Naive thymus-derived CD8-positive, alpha-beta T cell (primary cell): ENCODE measurements around the gene S100A12. TPM values are rescaled to one million over a fixed set of nuclear protein-coding genes. Genes with fewer than 3 reads are reported as not detected.

ENCODE experiments used
- ATAC-seq, 2 donors: fragments of 150-1000 bp; cut with Tn5 transposase in 1 of 2; sonication (Bioruptor Pico), chemical (Tn5 transposase) in 1 of 2; 1 replicate in 1 of 2; 2 replicates in 1 of 2; pipeline ENCODE4 v1.10.0; 2021; ENCODE audit warnings: mild to moderate bottlenecking in 2 of 2, moderate library complexity in 2 of 2
- POLR2A ChIA-PET: fragments of 350-600 bp; sonication (Branson Sonifier 250); formaldehyde crosslinking; loops from one replicate; lab custom pipeline; 2021; ENCODE audit warnings: antibody characterized with exemption; lab: Charles Lee
- DNase-seq, 10 donors: peaks; one replicate each; pipeline versions ENCODE4 v3.0.0 to v3.0.0-alpha.2; 2020 to 2022
- H3K27ac Mint-ChIP-seq, 10 donors: one replicate each; pipeline ENCODE4 v1.8.0; 2020 to 2022; ENCODE audit warnings: mild to moderate bottlenecking in 10 of 10, mixed read lengths in 10 of 10, moderate library complexity in 4 of 10, inconsistent platforms in 1 of 10
- H3K27me3 Mint-ChIP-seq, 5 donors: one replicate each; pipeline ENCODE4 v1.8.0; 2021 to 2022; ENCODE audit warnings: mixed read lengths in 5 of 5
- H3K36me3 Mint-ChIP-seq, 3 donors: one replicate each; pipeline ENCODE4 v1.8.0; 2020 to 2022; ENCODE audit warnings: mixed read lengths in 3 of 3, mild to moderate bottlenecking in 2 of 3, inconsistent platforms in 1 of 3
- H3K4me1 Mint-ChIP-seq, 4 donors: one replicate each; pipeline ENCODE4 v1.8.0; 2021 to 2022; ENCODE audit warnings: mixed read lengths in 4 of 4
- H3K4me3 Mint-ChIP-seq, 10 donors: one replicate each; pipeline ENCODE4 v1.8.0; 2020 to 2022; ENCODE audit warnings: mild to moderate bottlenecking in 10 of 10, mixed read lengths in 10 of 10, moderate library complexity in 6 of 10, inconsistent platforms in 1 of 10
- H3K9me3 Mint-ChIP-seq, 9 donors: one replicate each; pipeline ENCODE4 v1.8.0; 2020 to 2022; ENCODE audit warnings: mixed read lengths in 9 of 9, mild to moderate bottlenecking in 3 of 9, inconsistent platforms in 1 of 9, moderate library complexity in 1 of 9
- polyA plus RNA-seq, 3 donors: library from polyadenylated mRNA; unstranded; fragments of 300-500 nt; fragmentation: Illumina TruSeq; gene quantifications; one replicate each; pipeline ENCODE4 v1.2.3, GENCODE V29; 2021
- total RNA-seq, 8 experiments: library from RNA in 2 of 8; stranded (reverse) in 2 of 8; gene quantifications; one replicate each; pipeline ENCODE4 v1.2.3 and lab custom pipeline; 2021 to 2026

The S100A12 gene
- total and polyA plus RNA-seq, 5 experiments from 2014 or later = 0.44 to 1.7 TPM; not detected in 3

- Mint-ChIP-seq H3K27me3 (peaks cover 12 to 43% (median 25%) of the 10 kb centered on the region in 5 donors), H3K4me1 (peaks cover 0 to 2% (median 0%) of the 10 kb centered on the region in 4 donors), H3K36me3 (peaks cover 2 to 19% (median 6%) of the 10 kb centered on the region in 3 donors), H3K27ac (no peak overlapping the region), H3K4me3 (no peak overlapping the region), H3K9me3 (peaks cover 0 to 29% (median 16%) of the 10 kb centered on the region in 9 donors)
- DNase-seq (no peak), ATAC-seq (no peak)
- POLR2A ChIA-PET = no interaction called here
Observed at GRCh38 chr1:153379591-153379990, 4.2 kb upstream of the S100A12 start.

DNA sequence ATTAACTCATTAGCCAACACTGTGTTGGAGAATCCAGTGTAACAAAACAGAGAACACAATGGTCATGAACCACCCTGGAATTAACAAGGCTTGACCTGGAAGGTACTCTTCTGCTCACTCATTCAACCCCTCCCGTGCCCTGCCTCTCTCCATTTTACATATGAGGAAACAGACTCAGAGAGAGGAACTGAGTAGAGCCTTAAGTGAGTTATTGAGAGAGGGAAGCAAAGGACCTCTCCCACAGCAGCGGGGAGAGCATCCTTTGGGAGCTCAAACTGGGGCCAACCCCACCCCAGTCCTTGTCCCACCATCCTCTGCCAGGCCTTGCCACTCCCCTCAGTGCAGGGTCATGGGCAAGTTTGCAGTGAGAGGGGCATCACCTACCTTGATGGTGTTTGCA lies 1.4 kb downstream of the S100A12 start:
- peaks cover 0 to 2% (median 0%) of the 10 kb centered on the region in 4 donors for H3K4me1 Mint-ChIP-seq
- peaks cover 9 to 34% (median 25%) of the 10 kb centered on the region in 5 donors for H3K27me3 Mint-ChIP-seq
- H3K36me3 Mint-ChIP-seq = no peaks in the 10 kb centered on the region
- DNase-seq = no peak
- POLR2A ChIA-PET = no interaction called here
- peaks cover 0 to 5% (median 0%) of the 10 kb centered on the region in 9 donors for H3K9me3 Mint-ChIP-seq
- ATAC-seq = no peak
- no peak overlapping the region for H3K4me3 Mint-ChIP-seq
- no peak overlapping the region for H3K27ac Mint-ChIP-seq

GRCh38 chr1:153372571-153372970 lies 2.9 kb downstream of the S100A12 start:
- Mint-ChIP-seq H3K4me3 (no peak overlapping the region), H3K27ac (no peak overlapping the region), H3K27me3 (peaks cover 5 to 25% (median 23%) of the 10 kb centered on the region in 5 donors), H3K9me3 (peaks cover 0 to 5% (median 0%) of the 10 kb centered on the region in 9 donors), H3K36me3 (no peaks in the 10 kb centered on the region), H3K4me1 (peaks cover 0 to 2% (median 0%) of the 10 kb centered on the region in 4 donors)
- DNase-seq (no peak), ATAC-seq (no peak)
- POLR2A ChIA-PET = no interaction called here

GRCh38 chr1:153371231-153371630 lies 4.2 kb downstream of the S100A12 start:
- no peaks in the 10 kb centered on the region for H3K36me3 Mint-ChIP-seq
- DNase-seq = no peak

DNA sequence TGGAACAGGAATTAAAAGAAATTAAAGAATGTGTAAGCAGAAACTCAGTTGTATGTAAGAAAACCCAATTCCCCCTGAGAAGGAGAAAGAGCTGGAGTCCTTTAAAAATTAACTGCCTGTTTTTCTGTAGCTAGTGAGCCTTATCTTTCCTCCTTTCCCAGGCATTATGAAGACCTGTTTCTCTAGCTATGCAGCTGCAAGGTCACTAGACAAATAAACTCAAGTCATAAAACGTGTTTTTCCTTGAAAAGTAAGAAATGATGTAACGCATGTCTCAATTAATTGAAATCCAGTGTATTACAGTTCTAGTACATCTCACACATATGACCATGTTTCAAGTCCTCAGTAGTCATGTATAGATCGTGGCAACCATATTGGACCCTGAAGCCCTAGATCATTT lies 5.3 kb downstream of the S100A12 start:
- POLR2A ChIA-PET = no interaction called here
- Mint-ChIP-seq H3K27me3 (peaks cover 2 to 14% (median 9%) of the 10 kb centered on the region in 5 donors), H3K36me3 (no peaks in the 10 kb centered on the region), H3K4me1 (no peaks in the 10 kb centered on the region), H3K9me3 (peaks cover 0 to 2% (median 0%) of the 10 kb centered on the region in 9 donors), H3K27ac (no peak overlapping the region), H3K4me3 (no peak overlapping the region)
- no peak for DNase-seq
- ATAC-seq = no peak

More at GRCh38 chr1:153371231-153371630, 4.2 kb downstream of the S100A12 start:
- Mint-ChIP-seq H3K4me1 (peaks cover 0 to 2% (median 0%) of the 10 kb centered on the region in 4 donors), H3K27me3 (peaks cover 2 to 17% (median 10%) of the 10 kb centered on the region in 5 donors), H3K4me3 (no peak overlapping the region), H3K9me3 (peaks cover 0 to 2% (median 0%) of the 10 kb centered on the region in 9 donors), H3K27ac (no peak overlapping the region)
- POLR2A ChIA-PET = no interaction called here
- ATAC-seq = no peak

- peaks cover 6 to 19% (median 9%) of the 10 kb centered on the region in 5 donors for H3K27me3 Mint-ChIP-seq
- no peak for DNase-seq
- no peak overlapping the region for H3K27ac Mint-ChIP-seq
- POLR2A ChIA-PET = no interaction called here
- H3K9me3 Mint-ChIP-seq = peaks cover 0 to 2% (median 0%) of the 10 kb centered on the region in 9 donors
- no peak overlapping the region for H3K4me3 Mint-ChIP-seq
- no peaks in the 10 kb centered on the region for H3K4me1 Mint-ChIP-seq
- ATAC-seq = no peak
- no peaks in the 10 kb centered on the region for H3K36me3 Mint-ChIP-seq
Observed at GRCh38 chr1:153368495-153368894, 6.9 kb downstream of the S100A12 start.

DNA sequence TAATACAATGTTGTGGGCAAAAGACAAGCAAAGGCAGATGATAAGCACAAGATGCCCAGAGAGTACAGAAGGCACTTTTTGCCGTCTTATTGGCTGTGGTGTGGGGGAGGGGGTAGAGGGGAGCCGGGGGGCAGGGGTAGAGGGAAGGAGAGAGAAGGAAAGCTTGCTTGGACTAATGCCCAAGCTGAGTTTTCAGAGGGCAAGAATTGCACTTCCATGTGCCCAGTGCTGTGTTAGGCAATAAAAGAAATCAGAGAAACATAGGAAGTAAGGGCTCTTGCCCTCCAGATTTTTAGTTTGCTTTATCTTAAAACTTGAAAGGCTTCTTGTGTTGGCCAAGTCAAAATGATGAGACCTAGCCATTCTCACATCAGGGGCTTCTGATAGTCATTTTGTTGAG lies 8.3 kb downstream of the S100A12 start:
- H3K4me1 Mint-ChIP-seq = no peaks in the 10 kb centered on the region
- H3K4me3 Mint-ChIP-seq = no peak overlapping the region
- ATAC-seq = no peak
- H3K36me3 Mint-ChIP-seq = no peaks in the 10 kb centered on the region
- POLR2A ChIA-PET = no interaction called here
- H3K27ac Mint-ChIP-seq = no peak overlapping the region
- peaks cover 0 to 2% (median 0%) of the 10 kb centered on the region in 9 donors for H3K9me3 Mint-ChIP-seq
- peaks cover 7 to 19% (median 10%) of the 10 kb centered on the region in 5 donors for H3K27me3 Mint-ChIP-seq
- DNase-seq = no peak

DNA sequence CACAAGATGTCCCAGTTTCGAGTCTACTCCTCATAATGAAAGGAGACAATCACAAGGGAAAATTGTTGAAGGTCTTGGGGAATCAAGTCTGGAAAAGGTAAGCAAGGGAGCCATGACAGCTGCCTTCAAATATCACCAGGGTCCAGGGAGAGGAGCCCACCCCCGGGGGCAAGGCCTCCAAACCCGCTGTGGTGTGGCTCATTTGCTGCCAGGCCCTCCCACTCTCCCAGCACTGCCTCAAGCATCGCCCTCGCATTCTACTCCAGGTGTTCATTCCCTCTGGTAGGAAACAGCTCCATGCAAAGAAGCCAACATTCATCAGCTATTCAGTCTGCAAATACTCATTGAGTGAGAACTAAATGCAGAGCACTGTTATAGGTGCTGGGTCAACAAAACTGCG lies 9.2 kb downstream of the S100A12 start:
- no peak overlapping the region for H3K27ac Mint-ChIP-seq
- ATAC-seq = no peak

DNA sequence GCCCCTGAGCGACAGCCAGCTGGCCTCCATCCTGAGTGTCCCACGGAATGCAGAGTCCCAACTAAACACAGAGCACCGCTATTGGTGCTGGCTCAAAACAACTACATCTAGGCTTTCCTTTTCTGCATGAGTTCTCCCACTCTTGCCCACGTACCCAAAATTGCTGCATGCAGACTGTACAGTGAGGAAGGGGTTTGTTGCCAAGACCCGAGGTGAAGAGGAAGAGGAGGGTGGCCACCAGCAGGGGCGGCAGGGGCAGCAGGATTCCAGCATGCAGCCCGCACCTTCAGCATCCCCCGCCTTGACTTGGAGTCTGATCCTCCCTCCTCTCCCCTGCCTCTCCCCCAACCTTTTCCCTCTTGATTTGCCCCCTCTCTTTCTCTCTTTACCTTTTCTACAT lies 9.7 kb downstream of the S100A12 start:
- H3K4me1 Mint-ChIP-seq = no peaks in the 10 kb centered on the region
- H3K9me3 Mint-ChIP-seq = no peaks in the 10 kb centered on the region
- peaks cover 3 to 17% (median 10%) of the 10 kb centered on the region in 5 donors for H3K27me3 Mint-ChIP-seq
- no peak overlapping the region for H3K4me3 Mint-ChIP-seq
- ATAC-seq = no peak
- H3K27ac Mint-ChIP-seq = no peak overlapping the region
- POLR2A ChIA-PET = no interaction called here
- no peak for DNase-seq
- H3K36me3 Mint-ChIP-seq = no peaks in the 10 kb centered on the region

More for the DNA sequence above, 9.2 kb downstream of the S100A12 start:
- Mint-ChIP-seq H3K27me3 (peaks cover 3 to 17% (median 10%) of the 10 kb centered on the region in 5 donors), H3K36me3 (no peaks in the 10 kb centered on the region), H3K4me1 (no peaks in the 10 kb centered on the region), H3K9me3 (peaks cover 0 to 2% (median 0%) of the 10 kb centered on the region in 9 donors), H3K4me3 (no peak overlapping the region)
- no peak for DNase-seq
- POLR2A ChIA-PET = no interaction called here

DNA sequence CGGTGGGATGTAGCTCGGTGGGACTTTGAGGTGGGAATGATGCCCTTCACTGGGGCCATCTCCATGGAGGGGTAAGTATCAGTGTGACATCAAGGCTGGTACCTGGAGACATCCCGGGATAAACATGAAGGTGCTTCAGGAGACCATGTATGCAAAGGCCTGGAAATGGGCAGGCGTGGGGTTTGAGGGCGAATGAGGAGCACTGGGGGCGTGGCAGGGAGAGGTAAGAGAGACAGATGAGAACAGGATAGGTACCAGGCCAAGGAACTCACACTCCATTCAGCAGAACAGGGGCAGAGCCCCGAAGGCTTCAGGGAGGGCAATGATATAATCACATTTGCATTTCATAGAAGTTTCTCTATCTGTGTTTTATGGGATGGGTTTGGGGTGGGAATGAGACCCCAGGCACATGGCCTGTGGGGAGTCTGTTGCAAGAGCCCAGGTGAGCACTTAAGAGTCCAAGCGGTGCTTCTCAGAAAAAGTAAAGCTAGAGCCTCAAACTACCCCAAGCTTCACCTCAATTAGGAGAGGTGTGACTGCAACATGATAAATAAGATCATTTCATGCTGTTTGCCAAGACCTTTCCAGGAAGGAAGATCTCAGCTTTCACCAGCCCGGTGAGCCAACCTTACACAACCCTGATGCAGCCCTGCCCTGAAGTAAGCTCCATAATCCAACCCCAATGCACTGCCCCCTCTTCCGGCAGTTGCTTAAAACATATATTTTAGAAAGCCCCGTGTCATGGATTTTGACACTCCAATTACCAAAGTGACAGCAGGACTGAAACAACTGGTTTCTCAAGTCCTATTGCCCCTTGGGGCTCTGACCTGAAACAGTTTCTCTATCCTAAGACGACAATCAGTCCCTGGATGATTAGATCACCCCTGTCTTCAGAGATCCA lies 10.4 kb downstream of the S100A12 start:
- Mint-ChIP-seq H3K9me3 (no peaks in the 10 kb centered on the region), H3K27me3 (peaks cover 3 to 17% (median 10%) of the 10 kb centered on the region in 5 donors), H3K4me1 (no peaks in the 10 kb centered on the region), H3K36me3 (no peaks in the 10 kb centered on the region), H3K4me3 (no peak overlapping the region), H3K27ac (peak overlapping the region in 1 of 10 donors; percentile 60)
- ATAC-seq = no peak
- POLR2A ChIA-PET = no interaction called here
- DNase-seq = no peak

DNA sequence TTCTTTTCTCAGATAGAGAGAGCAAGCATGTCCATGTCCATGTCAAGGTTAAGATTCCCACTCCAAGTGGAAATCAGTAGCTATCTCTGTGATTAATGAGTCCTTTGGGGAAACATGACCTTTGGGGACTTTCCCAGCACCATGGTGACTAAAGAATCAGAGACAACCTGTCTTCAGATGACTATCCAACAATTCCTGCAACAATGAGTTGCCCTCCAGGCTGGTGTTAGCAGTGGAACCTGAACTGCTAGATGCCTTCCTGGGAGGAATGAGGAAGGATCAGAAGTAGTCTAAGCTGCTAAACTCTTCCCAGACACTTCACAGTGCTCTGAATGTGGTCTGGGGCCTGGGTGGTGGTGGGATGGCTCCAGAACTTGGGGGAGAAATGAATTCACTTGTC lies 11.3 kb downstream of the S100A12 start:
- Mint-ChIP-seq H3K4me3 (no peak overlapping the region), H3K36me3 (no peaks in the 10 kb centered on the region), H3K27me3 (peaks cover 0 to 17% (median 8%) of the 10 kb centered on the region in 5 donors), H3K9me3 (no peaks in the 10 kb centered on the region), H3K27ac (no peak overlapping the region), H3K4me1 (no peaks in the 10 kb centered on the region)
- DNase-seq = no peak
- POLR2A ChIA-PET = no interaction called here
- ATAC-seq = no peak

- Mint-ChIP-seq H3K4me1 (peaks cover 0 to under 1% (median 0%) of the 10 kb centered on the region in 4 donors), H3K27ac (no peak overlapping the region), H3K4me3 (no peak overlapping the region), H3K27me3 (peaks cover 0 to 17% (median 8%) of the 10 kb centered on the region in 5 donors), H3K9me3 (no peaks in the 10 kb centered on the region), H3K36me3 (no peaks in the 10 kb centered on the region)
- DNase-seq = no peak
- POLR2A ChIA-PET = no interaction called here
- ATAC-seq = no peak
Observed at GRCh38 chr1:153363641-153364040, 11.8 kb downstream of the S100A12 start.

DNA sequence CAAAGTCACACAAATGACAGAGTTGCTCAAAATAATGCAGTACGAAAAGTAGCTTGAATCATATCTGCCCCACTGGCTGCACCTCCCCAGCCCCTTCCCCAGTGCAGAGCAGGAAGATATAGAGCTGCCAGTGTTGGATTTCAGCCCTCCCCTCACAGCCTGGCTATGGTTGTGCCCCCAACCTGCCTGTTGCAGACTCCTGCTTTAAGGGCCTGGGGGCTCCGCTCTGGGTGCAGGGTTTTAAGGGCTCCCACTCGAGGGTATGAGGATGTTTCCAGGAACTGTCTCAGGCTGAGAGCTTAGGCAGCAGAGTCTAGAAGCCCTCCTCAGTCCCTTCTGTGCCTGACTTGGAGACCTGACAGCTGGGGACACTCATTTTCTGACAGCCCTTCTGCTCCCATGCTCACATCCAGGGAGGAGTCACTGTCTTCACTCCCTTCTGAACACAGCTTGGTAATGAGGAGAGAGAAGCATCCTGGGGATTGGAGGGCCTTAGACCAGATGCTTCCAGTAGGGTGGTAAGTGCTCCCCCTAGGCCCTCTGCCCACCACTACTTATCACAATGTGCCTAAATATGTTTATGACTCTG lies 13.1 kb downstream of the S100A12 start:
- peaks cover 0 to 17% (median 8%) of the 10 kb centered on the region in 5 donors for H3K27me3 Mint-ChIP-seq
- ATAC-seq (no peak), DNase-seq (no peak)
- H3K4me1 Mint-ChIP-seq = peaks cover 10 to 14% (median 12%) of the 10 kb centered on the region in 4 donors
- POLR2A ChIA-PET = no interaction called here
- H3K27ac Mint-ChIP-seq = no peak overlapping the region
- H3K36me3 Mint-ChIP-seq = no peaks in the 10 kb centered on the region
- H3K4me3 Mint-ChIP-seq = no peak overlapping the region
- no peaks in the 10 kb centered on the region for H3K9me3 Mint-ChIP-seq
